Dendritic cell treated with granulocyte-macrophage colony-stimulating factor and Interleukin-4, amounts not matched to agents 40 ng/mL and 50 ng/mL, for 4 days (primary cell): Measurements from ENCODE around the gene NUDC.
A peak's percentile ranks its signal among the peaks of the same experiment; 100 is the strongest.
"Not testable (repeated sequence)": the region's sequence is repeated elsewhere in the genome, so short reads cannot be mapped to it uniquely, and the experiment has no call there.

ENCODE experiments used
- H3K27ac Mint-ChIP-seq: one replicate; pipeline ENCODE4 v1.8.0; 2022; ENCODE audit warnings: mild to moderate bottlenecking, mixed read lengths
- H3K27me3 Mint-ChIP-seq: one replicate; pipeline ENCODE4 v1.8.0; 2022; ENCODE audit warnings: mild to moderate bottlenecking, mixed read lengths
- H3K36me3 Mint-ChIP-seq: one replicate; pipeline ENCODE4 v1.8.0; 2022; ENCODE audit warnings: low read depth, mixed read lengths
- H3K4me1 Mint-ChIP-seq: one replicate; pipeline ENCODE4 v1.8.0; 2022; ENCODE audit warnings: low read depth, mixed read lengths
- H3K4me3 Mint-ChIP-seq: one replicate; pipeline ENCODE4 v1.8.0; 2022; ENCODE audit warnings: mild to moderate bottlenecking, moderate library complexity, mixed read lengths
- H3K9me3 Mint-ChIP-seq: one replicate; pipeline ENCODE4 v1.8.0; 2022; ENCODE audit warnings: mixed read lengths
- intact Hi-C: fragments of 100-400 bp; cut with micrococcal nuclease; formaldehyde crosslinking; loops from one replicate; pipeline ENCODE4 v1.15.0; 2022

NUDC gene

DNA sequence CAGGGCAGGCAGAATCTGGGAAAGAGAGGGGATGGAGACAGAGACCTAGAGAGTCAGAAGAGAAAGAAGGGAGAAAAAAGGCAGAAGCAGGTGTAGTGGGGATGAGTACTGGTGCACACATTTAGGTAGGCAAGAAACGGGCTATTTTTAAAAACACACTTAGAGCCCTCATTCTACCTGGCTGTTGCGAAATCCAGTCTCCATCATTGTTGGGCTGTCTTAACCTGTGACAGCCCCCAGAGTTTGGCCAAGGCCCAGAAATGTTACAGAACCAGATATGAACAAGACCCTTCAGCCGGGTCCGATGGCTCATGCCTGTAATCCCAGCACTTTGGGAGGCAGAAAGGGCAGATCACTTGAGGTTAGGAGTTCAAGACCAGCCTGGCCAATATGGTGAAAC lies 51.3 kb downstream of the NUDC start:
- H3K4me3 Mint-ChIP-seq, result no peak overlapping the region
- H3K27me3 Mint-ChIP-seq, result peaks cover 28% of the 10 kb centered on the region
- no peaks in the 10 kb centered on the region for H3K36me3 Mint-ChIP-seq
- H3K4me1 Mint-ChIP-seq, result peaks cover 9% of the 10 kb centered on the region
- no peak overlapping the region for H3K27ac Mint-ChIP-seq
- intact Hi-C loops, result no loop called here
- H3K9me3 Mint-ChIP-seq, result no peaks in the 10 kb centered on the region

DNA sequence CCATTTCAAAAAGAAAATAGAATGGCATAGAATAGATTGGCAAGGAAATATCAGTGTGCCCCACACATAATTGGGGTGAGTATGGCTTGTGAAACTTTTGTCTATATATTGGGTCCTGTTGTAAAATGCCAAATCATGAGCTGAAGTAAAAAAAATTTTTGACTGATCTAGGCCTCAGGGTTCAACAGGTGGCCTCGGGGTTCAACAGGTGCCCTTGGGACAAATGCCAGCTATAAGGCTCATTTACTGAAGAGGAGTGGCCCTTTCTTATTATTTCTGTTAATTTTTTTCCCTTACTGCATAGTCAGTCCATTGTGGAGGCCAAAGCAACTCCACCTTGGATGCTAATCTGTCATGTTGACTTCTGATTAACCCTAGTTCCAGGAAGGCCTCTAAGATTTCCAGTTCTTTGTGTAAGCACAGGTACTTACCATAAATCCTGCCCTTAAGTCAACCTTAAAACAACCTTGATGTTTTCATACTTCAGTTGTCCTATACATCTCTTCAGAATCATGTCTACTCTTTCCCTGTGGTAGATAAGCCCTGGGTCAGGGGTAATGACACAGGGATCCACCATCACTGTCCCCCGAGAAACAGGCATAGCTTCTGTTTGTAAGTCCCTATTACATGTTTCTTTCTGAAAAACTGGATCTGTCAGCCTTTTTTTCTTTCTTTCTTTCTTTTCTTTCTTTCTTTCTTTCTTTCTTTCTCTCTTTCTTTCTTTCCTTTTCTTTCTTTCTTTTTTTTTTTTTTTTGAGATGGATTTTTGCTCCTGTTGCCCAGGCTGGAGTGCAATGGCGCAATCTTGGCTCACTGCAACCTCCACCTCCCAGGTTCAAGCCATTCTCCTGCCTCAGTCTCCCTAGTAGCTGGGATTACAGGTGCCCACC lies 55.3 kb downstream of the NUDC start:
- Mint-ChIP-seq H3K27me3 (peaks cover 13% of the 10 kb centered on the region), H3K4me1 (peaks cover 9% of the 10 kb centered on the region), H3K36me3 (no peaks in the 10 kb centered on the region), H3K9me3 (no peaks in the 10 kb centered on the region), H3K4me3 (no peak overlapping the region), H3K27ac (no peak overlapping the region)
- intact Hi-C loops, result no loop called here

GRCh38 chr1:26978901-26979300 lies 57.4 kb downstream of the NUDC start:
- no peak overlapping the region for H3K27ac Mint-ChIP-seq
- H3K36me3 Mint-ChIP-seq, result no peaks in the 10 kb centered on the region
- no peak overlapping the region for H3K4me3 Mint-ChIP-seq
- no peaks in the 10 kb centered on the region for H3K4me1 Mint-ChIP-seq
- intact Hi-C loops, result no loop called here
- no peaks in the 10 kb centered on the region for H3K9me3 Mint-ChIP-seq
- H3K27me3 Mint-ChIP-seq, result peaks cover 18% of the 10 kb centered on the region

DNA sequence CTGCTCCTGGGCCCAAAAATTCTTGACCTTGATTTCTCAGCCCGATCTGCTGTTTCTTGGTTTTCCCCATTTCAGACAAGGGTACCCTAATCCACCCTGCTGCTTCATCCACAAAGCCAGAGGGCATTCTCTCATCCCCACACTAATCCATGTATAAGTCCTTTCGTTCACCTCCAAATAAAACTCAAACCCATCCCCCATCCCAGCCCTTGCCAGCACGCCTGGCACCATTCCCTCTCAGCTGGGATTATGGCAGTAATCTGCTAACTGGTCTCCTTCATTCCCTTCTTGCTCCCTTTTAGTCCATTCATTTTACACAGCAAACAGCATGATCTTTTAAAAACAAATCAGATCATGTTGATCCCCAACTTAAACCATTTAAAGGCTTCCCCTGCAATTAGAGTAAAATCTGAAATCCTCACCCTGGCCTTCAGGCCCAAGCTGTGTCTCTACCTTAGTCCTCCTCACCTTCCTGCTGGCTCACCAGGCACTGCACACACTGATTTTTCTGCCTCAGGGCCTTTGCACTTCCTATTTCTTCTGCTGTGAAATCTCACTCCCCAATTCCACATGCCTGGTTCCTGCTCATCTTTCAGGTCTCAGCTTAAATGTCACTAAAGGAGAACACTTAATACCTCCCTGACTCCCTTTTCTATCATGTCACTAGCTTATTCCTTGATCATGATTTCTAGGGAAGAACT lies 59.8 kb downstream of the NUDC start:
- Mint-ChIP-seq H3K9me3 (no peaks in the 10 kb centered on the region), H3K4me1 (no peaks in the 10 kb centered on the region), H3K4me3 (no peak overlapping the region), H3K36me3 (no peaks in the 10 kb centered on the region), H3K27ac (no peak overlapping the region), H3K27me3 (peaks cover 28% of the 10 kb centered on the region)
- intact Hi-C loops, result no loop called here

GRCh38 chr1:26983863-26984262 lies 62.3 kb downstream of the NUDC start:
- Mint-ChIP-seq H3K4me1 (no peaks in the 10 kb centered on the region), H3K4me3 (no peak overlapping the region), H3K27ac (no peak overlapping the region), H3K9me3 (no peaks in the 10 kb centered on the region), H3K27me3 (peaks cover 45% of the 10 kb centered on the region), H3K36me3 (no peaks in the 10 kb centered on the region)
- intact Hi-C loops, result no loop called here

DNA sequence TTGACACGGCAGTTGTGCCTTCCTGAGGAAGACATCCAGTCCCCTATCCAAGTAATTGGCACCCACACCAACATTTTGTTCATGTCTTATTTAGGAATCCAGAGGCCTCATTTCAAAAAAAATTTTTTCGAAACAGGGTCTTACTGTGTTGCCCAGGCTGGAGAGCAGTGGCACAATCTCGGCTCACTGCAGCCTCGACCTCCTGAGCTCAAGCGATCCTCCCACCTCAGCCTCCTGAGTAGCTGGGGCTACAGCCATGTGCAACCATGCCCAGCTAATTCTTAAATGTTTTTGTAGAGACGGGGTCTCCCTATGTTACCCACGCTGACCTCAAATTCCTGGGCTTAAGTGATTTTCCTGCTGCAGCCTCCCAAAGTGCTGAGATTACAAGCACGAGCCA lies 62.7 kb downstream of the NUDC start:
- H3K4me1 Mint-ChIP-seq, result peaks cover 2% of the 10 kb centered on the region
- H3K27me3 Mint-ChIP-seq, result peaks cover 46% of the 10 kb centered on the region
- H3K9me3 Mint-ChIP-seq, result no peaks in the 10 kb centered on the region
- no peak overlapping the region for H3K27ac Mint-ChIP-seq
- intact Hi-C loops, result no loop called here
- no peaks in the 10 kb centered on the region for H3K36me3 Mint-ChIP-seq
- no peak overlapping the region for H3K4me3 Mint-ChIP-seq

GRCh38 chr1:26986658-26987057 lies 65.1 kb downstream of the NUDC start:
- Mint-ChIP-seq H3K4me3 (no peak overlapping the region), H3K27me3 (peaks cover 59% of the 10 kb centered on the region), H3K4me1 (peaks cover 18% of the 10 kb centered on the region), H3K36me3 (no peaks in the 10 kb centered on the region), H3K27ac (no peak overlapping the region), H3K9me3 (no peaks in the 10 kb centered on the region)
- intact Hi-C loops, result no loop called here

- H3K4me3 Mint-ChIP-seq, H3K27ac Mint-ChIP-seq, H3K9me3 Mint-ChIP-seq, H3K36me3 Mint-ChIP-seq, intact Hi-C loops: not testable (repeated sequence)
- Mint-ChIP-seq H3K27me3 (peaks cover 61% of the 10 kb centered on the region), H3K4me1 (peaks cover 30% of the 10 kb centered on the region)
These were observed 68.0 kb downstream of the NUDC start for GRCh38 chr1:26989403-26990109.

GRCh38 chr1:26991310-26992116 lies 70.0 kb downstream of the NUDC start:
- Mint-ChIP-seq H3K4me3 (no peak overlapping the region), H3K36me3 (no peaks in the 10 kb centered on the region), H3K4me1 (peaks cover 30% of the 10 kb centered on the region), H3K9me3 (no peaks in the 10 kb centered on the region), H3K27ac (no peak overlapping the region), H3K27me3 (peaks cover 72% of the 10 kb centered on the region)
- intact Hi-C loops, result no loop called here

GRCh38 chr1:26993237-26994019 lies 71.9 kb downstream of the NUDC start, which contains the start of gene TRNP1:
Gene TRNP1, plus strand, starts transcription at chr1:26993692. Its CDS starts 95 bp downstream, at chr1:26993787.
- Mint-ChIP-seq H3K4me3 (peak within 1 kb of the TSS; percentile 62), H3K36me3 (no peaks in the 10 kb centered on the region), H3K27me3 (peaks cover 69% of the 10 kb centered on the region), H3K9me3 (no peaks in the 10 kb centered on the region), H3K27ac (no peak within 1 kb of the TSS), H3K4me1 (peaks cover 40% of the 10 kb centered on the region)
- intact Hi-C loops, result no loop called here

GRCh38 chr1:26994020-26994786 lies 72.7 kb downstream of the NUDC start:
- Mint-ChIP-seq H3K27me3 (peaks cover 66% of the 10 kb centered on the region), H3K4me1 (peaks cover 38% of the 10 kb centered on the region), H3K36me3 (no peaks in the 10 kb centered on the region), H3K9me3 (no peaks in the 10 kb centered on the region), H3K4me3 (peak overlapping the region; percentile 62), H3K27ac (no peak overlapping the region)
- intact Hi-C loops, result no loop called here

- Mint-ChIP-seq H3K27me3 (peaks cover 60% of the 10 kb centered on the region), H3K4me3 (peak overlapping the region; percentile 62), H3K4me1 (peaks cover 30% of the 10 kb centered on the region), H3K27ac (no peak overlapping the region), H3K36me3 (no peaks in the 10 kb centered on the region), H3K9me3 (no peaks in the 10 kb centered on the region)
- intact Hi-C loops, result loop anchor here (5.0 kb wide), 1 partner anchor 47 kb away; no protein-coding TSS in a partner anchor
These were observed 73.4 kb downstream of the NUDC start for GRCh38 chr1:26994787-26995517.
